ENCODE results near the gene NHEJ1.

Gene NHEJ1

DNA sequence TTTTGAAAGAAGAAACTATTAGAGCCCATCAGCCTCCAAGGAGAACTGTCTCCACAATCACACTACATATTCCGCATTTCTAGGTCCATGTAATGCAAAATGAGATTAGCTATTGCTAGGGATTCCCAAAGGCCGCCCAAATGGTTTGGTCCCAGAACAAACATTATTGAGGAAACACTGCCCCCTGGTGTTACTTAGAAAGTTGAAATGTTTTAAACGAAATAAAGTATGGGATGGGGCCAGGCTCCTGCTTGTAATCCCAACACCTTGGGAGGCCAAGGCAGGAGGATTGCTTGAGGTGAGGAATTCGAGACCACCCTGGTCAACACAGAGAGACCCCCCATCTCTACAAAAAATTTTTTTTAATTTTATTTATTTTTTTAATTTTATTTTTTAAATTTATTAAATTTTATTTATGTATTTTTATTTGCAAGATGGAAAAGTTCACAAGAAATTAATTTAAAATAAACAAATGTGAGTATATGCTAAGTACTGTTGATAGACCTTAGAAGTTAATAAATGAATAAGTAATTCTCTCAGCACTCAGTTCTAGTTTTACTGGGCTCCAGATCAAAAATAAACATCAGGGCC, 5.5 kb downstream of the NHEJ1 start:
- FAIRE-seq (peak; percentile 81), DNase-seq (ENCODE audit: insufficient read length) (peak; percentile 41)
- TF ChIP-seq TAF1 (IDR thresholded peaks at IDR 0.05; ENCODE audit: borderline replicate concordance, low read depth, low read length) (no peak), POLR2AphosphoS5 (IDR thresholded peaks at IDR 0.05; ENCODE audit: low read depth, low read length) (no peak), POLR2A (IDR thresholded peaks at IDR 0.05; ENCODE audit: low read depth, low read length) (no peak)

DNA sequence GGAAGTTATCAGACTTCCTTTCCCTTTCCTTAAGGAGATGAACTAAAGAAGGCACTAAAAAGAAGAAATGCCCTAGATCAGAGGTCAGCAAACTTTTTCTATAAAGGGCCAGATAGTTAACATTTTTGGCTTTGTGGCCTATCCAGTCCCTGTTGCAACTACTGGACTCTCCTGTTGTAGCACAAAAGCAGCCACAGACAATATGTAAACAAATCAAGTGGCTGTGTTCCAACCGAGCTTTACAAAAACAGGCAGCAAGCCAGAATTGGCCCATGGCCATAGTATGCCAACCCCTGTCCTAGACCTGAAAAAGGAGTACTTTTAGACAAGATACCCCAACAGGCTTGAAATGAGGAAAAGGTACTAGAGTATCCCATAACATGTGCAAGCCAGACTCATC, 10.9 kb downstream of the NHEJ1 start:
- TF ChIP-seq POLR2AphosphoS5 (IDR thresholded peaks at IDR 0.05; ENCODE audit: low read depth, low read length) (no peak), POLR2A (IDR thresholded peaks at IDR 0.05; ENCODE audit: low read depth, low read length) (no peak), TAF1 (IDR thresholded peaks at IDR 0.05; ENCODE audit: borderline replicate concordance, low read depth, low read length) (no peak)
- DNase-seq (ENCODE audit: insufficient read length) = no peak
- FAIRE-seq = no peak

GRCh38 chr2:219142329-219142728, 18.3 kb downstream of the NHEJ1 start:
- FAIRE-seq (no peak), DNase-seq (ENCODE audit: insufficient read length) (no peak)
- no peak for TF ChIP-seq POLR2A (IDR thresholded peaks at IDR 0.05; ENCODE audit: low read depth, low read length)
- TF ChIP-seq TAF1 (IDR thresholded peaks at IDR 0.05; ENCODE audit: borderline replicate concordance, low read depth, low read length) = no peak
- no peak for TF ChIP-seq POLR2AphosphoS5 (IDR thresholded peaks at IDR 0.05; ENCODE audit: low read depth, low read length)

- no peak for FAIRE-seq
- no peak for DNase-seq (ENCODE audit: insufficient read length)
- TF ChIP-seq TAF1 (IDR thresholded peaks at IDR 0.05; ENCODE audit: borderline replicate concordance, low read depth, low read length) = no peak
- no peak for TF ChIP-seq POLR2A (IDR thresholded peaks at IDR 0.05; ENCODE audit: low read depth, low read length)
- TF ChIP-seq POLR2AphosphoS5 (IDR thresholded peaks at IDR 0.05; ENCODE audit: low read depth, low read length) = no peak
These were observed 19.9 kb downstream of the NHEJ1 start for GRCh38 chr2:219140722-219141121.

GRCh38 chr2:219133976-219134375, 26.6 kb downstream of the NHEJ1 start:
- no peak for TF ChIP-seq TAF1 (IDR thresholded peaks at IDR 0.05; ENCODE audit: borderline replicate concordance, low read depth, low read length)
- TF ChIP-seq POLR2AphosphoS5 (IDR thresholded peaks at IDR 0.05; ENCODE audit: low read depth, low read length) = no peak
- no peak for TF ChIP-seq POLR2A (IDR thresholded peaks at IDR 0.05; ENCODE audit: low read depth, low read length)
- DNase-seq (ENCODE audit: insufficient read length) (no peak), FAIRE-seq (no peak)

- DNase-seq (ENCODE audit: insufficient read length) (no peak), FAIRE-seq (no peak)
- TF ChIP-seq POLR2A (IDR thresholded peaks at IDR 0.05; ENCODE audit: low read depth, low read length) (no peak), POLR2AphosphoS5 (IDR thresholded peaks at IDR 0.05; ENCODE audit: low read depth, low read length) (no peak), TAF1 (IDR thresholded peaks at IDR 0.05; ENCODE audit: borderline replicate concordance, low read depth, low read length) (no peak)
These were observed 28.9 kb downstream of the NHEJ1 start for GRCh38 chr2:219131744-219132143.

- TF ChIP-seq POLR2A (IDR thresholded peaks at IDR 0.05; ENCODE audit: low read depth, low read length) (no peak), TAF1 (IDR thresholded peaks at IDR 0.05; ENCODE audit: borderline replicate concordance, low read depth, low read length) (no peak), POLR2AphosphoS5 (IDR thresholded peaks at IDR 0.05; ENCODE audit: low read depth, low read length) (no peak)
- DNase-seq (ENCODE audit: insufficient read length) (no peak), FAIRE-seq (no peak)
These were observed 29.3 kb downstream of the NHEJ1 start for GRCh38 chr2:219131327-219131726.

GRCh38 chr2:219129589-219129988, 31.0 kb downstream of the NHEJ1 start:
- TF ChIP-seq TAF1 (IDR thresholded peaks at IDR 0.05; ENCODE audit: borderline replicate concordance, low read depth, low read length) (no peak), POLR2A (IDR thresholded peaks at IDR 0.05; ENCODE audit: low read depth, low read length) (no peak), POLR2AphosphoS5 (IDR thresholded peaks at IDR 0.05; ENCODE audit: low read depth, low read length) (no peak)
- DNase-seq (ENCODE audit: insufficient read length) (no peak), FAIRE-seq (no peak)

DNA sequence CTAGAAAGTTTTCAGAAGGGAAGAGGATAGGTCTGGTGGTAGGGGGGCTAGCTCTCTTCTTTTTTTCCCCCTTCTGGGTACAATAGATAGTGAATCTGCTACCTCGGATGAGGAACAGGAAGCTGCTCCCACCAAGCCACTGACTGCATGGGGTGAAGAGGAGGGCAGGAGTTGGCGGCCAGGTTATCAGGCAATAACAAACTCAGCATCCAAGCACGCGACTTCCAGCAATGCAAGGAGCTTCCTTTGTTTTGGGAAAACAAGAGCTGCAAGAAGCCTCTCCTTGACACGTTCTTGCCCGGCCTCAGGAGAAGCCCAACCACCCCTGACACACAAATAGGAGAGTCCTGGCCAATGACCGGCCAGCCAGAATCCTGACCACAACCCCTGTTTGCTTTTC, 32.2 kb downstream of the NHEJ1 start:
- FAIRE-seq = no peak
- no peak for DNase-seq (ENCODE audit: insufficient read length)
- TF ChIP-seq TAF1 (IDR thresholded peaks at IDR 0.05; ENCODE audit: borderline replicate concordance, low read depth, low read length) = no peak

DNA sequence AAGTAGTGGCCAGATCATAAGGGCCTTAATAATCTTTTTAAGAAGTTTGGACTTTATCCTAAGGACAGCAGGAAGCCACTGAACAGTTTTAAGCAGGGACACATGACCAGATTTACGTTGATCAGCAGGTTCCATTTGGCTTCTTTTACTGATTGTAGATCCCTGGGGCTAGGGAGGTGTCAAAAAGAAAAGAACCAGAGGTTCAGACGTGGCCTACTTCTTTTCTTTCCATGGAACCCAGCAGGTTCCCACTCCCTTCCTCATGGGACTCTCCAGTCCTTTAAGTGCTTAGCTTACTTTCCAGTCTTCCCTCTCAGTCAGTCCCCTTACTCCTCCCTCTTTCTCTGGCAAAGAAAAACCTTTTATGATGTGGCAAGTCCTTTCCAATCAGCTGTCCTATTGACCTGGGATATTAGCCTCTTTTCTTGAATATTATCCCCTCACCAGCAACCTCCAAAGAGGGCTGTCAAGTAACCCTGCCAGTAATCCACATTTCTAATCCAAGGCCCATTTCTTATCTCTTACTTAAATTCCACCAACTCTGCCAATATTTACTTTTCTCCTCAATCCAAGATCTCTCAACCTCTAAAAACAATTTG, 33.5 kb downstream of the NHEJ1 start:
- TF ChIP-seq TAF1 (IDR thresholded peaks at IDR 0.05; ENCODE audit: borderline replicate concordance, low read depth, low read length) (no peak), POLR2A (IDR thresholded peaks at IDR 0.05; ENCODE audit: low read depth, low read length) (no peak), POLR2AphosphoS5 (IDR thresholded peaks at IDR 0.05; ENCODE audit: low read depth, low read length) (no peak)
- DNase-seq (ENCODE audit: insufficient read length) = no peak
- FAIRE-seq = no peak

- TF ChIP-seq POLR2A (IDR thresholded peaks at IDR 0.05; ENCODE audit: low read depth, low read length) (no peak), TAF1 (IDR thresholded peaks at IDR 0.05; ENCODE audit: borderline replicate concordance, low read depth, low read length) (no peak), POLR2AphosphoS5 (IDR thresholded peaks at IDR 0.05; ENCODE audit: low read depth, low read length) (no peak)
- FAIRE-seq = no peak
These were observed 34.1 kb downstream of the NHEJ1 start for GRCh38 chr2:219126555-219126954.

DNA sequence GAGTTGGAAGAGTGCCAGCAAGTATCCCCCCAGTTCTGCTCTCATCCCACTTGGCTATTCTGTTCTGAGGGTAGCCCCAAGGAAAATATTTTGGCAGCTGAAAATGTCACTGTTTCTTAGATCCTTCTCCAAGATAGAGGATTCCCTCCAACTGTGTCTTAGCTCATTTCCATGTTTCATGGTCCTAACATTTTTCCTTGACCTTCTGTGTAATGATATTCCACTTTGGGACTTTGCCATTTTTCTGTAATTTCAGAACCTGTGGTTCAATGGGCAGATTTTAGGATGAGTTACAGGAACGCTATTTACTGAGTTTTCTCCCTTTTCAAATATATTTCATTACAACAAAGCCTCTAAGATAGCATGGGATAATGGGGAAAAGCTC, 34.7 kb downstream of the NHEJ1 start:
- TF ChIP-seq POLR2AphosphoS5 (IDR thresholded peaks at IDR 0.05; ENCODE audit: low read depth, low read length) (no peak), TAF1 (IDR thresholded peaks at IDR 0.05; ENCODE audit: borderline replicate concordance, low read depth, low read length) (no peak), POLR2A (IDR thresholded peaks at IDR 0.05; ENCODE audit: low read depth, low read length) (no peak)
- no peak for DNase-seq (ENCODE audit: insufficient read length)
- no peak for FAIRE-seq

More at GRCh38 chr2:219126555-219126954, 34.1 kb downstream of the NHEJ1 start:
- DNase-seq (ENCODE audit: insufficient read length) = no peak
